ENCODE results near the gene VPS8. TPM values are rescaled to one million over a fixed set of nuclear protein-coding genes. Genes with fewer than 3 reads are reported as not detected.
A peak's percentile ranks its signal among the peaks of the same experiment; 100 is the strongest.

Gene VPS8
- total RNA-seq, 6 experiments from 2014 or later: 26.8 to 34.8 (median 33.0) TPM

- H3K4me3 Mint-ChIP-seq: 0 out of 2 replicates have a peak overlapping the region, but pooled peaks have one; percentile 5
- DNase-seq: no peak
- H3K9me3 Mint-ChIP-seq: no peaks in the 10 kb centered on the region
- H3K4me1 Mint-ChIP-seq (ENCODE audit: low read depth): peaks cover 63% of the 10 kb centered on the region
- peak overlapping the region; percentile 56; the same call in 1 of the 2 replicates for H3K27ac Mint-ChIP-seq
- H3K36me3 Mint-ChIP-seq (ENCODE audit: low read depth): peaks cover 16% of the 10 kb centered on the region
- TF ChIP-seq CTCF (IDR thresholded peaks at IDR 0.05): no peak
- H3K27me3 Mint-ChIP-seq (ENCODE audit: insufficient read depth): no peaks in the 10 kb centered on the region
Measured at GRCh38 chr3:184814214-184814613, 2.2 kb downstream of the VPS8 start.

- H3K4me1 Mint-ChIP-seq (ENCODE audit: low read depth): peaks cover 63% of the 10 kb centered on the region
- H3K9me3 Mint-ChIP-seq: no peaks in the 10 kb centered on the region
- peak overlapping the region; percentile 24; the same call in 1 of the 2 replicates for H3K27ac Mint-ChIP-seq
- no peak overlapping the region for H3K4me3 Mint-ChIP-seq
- peak; percentile 85 for DNase-seq
- TF ChIP-seq CTCF (IDR thresholded peaks at IDR 0.05): no peak
- no peaks in the 10 kb centered on the region; the same call in 1 of the 2 replicates for H3K27me3 Mint-ChIP-seq (ENCODE audit: insufficient read depth)
- peaks cover 20% of the 10 kb centered on the region for H3K36me3 Mint-ChIP-seq (ENCODE audit: low read depth)
Measured at GRCh38 chr3:184815046-184815930, 3.3 kb downstream of the VPS8 start.

GRCh38 chr3:184816614-184817013 is 4.6 kb downstream of the VPS8 start:
- Mint-ChIP-seq H3K36me3 (ENCODE audit: low read depth) (peaks cover 21% of the 10 kb centered on the region), H3K9me3 (no peaks in the 10 kb centered on the region), H3K27me3 (ENCODE audit: insufficient read depth) (no peaks in the 10 kb centered on the region; the same call in 1 of the 2 replicates), H3K4me1 (ENCODE audit: low read depth) (peaks cover 60% of the 10 kb centered on the region), H3K27ac (peak overlapping the region; percentile 22), H3K4me3 (no peak overlapping the region)
- no peak for TF ChIP-seq CTCF (IDR thresholded peaks at IDR 0.05)
- no peak for DNase-seq

GRCh38 chr3:184820525-184820924 is 8.6 kb downstream of the VPS8 start:
- TF ChIP-seq CTCF (IDR thresholded peaks at IDR 0.05): no peak
- Mint-ChIP-seq H3K27ac (no peak overlapping the region), H3K4me3 (no peak overlapping the region), H3K27me3 (ENCODE audit: insufficient read depth) (no peaks in the 10 kb centered on the region; the same call in 1 of the 2 replicates), H3K9me3 (no peaks in the 10 kb centered on the region), H3K36me3 (ENCODE audit: low read depth) (peaks cover 25% of the 10 kb centered on the region), H3K4me1 (ENCODE audit: low read depth) (peaks cover 25% of the 10 kb centered on the region)
- no peak for DNase-seq

GRCh38 chr3:184821034-184821433 is 9.1 kb downstream of the VPS8 start:
- Mint-ChIP-seq H3K4me3 (no peak overlapping the region), H3K4me1 (ENCODE audit: low read depth) (peaks cover 20% of the 10 kb centered on the region), H3K9me3 (no peaks in the 10 kb centered on the region), H3K27ac (no peak overlapping the region), H3K27me3 (ENCODE audit: insufficient read depth) (no peaks in the 10 kb centered on the region; the same call in 1 of the 2 replicates), H3K36me3 (ENCODE audit: low read depth) (peaks cover 24% of the 10 kb centered on the region)
- TF ChIP-seq CTCF (IDR thresholded peaks at IDR 0.05): no peak
- DNase-seq: no peak
